ENCODE results near the gene HGF. TPM values are rescaled to one million over a fixed set of nuclear protein-coding genes. Genes with fewer than 3 reads are reported as not detected.

HGF gene
- total and polyA plus RNA-seq, 8 donors = 0.60 to 10.7 (median 6.6) TPM

DNA sequence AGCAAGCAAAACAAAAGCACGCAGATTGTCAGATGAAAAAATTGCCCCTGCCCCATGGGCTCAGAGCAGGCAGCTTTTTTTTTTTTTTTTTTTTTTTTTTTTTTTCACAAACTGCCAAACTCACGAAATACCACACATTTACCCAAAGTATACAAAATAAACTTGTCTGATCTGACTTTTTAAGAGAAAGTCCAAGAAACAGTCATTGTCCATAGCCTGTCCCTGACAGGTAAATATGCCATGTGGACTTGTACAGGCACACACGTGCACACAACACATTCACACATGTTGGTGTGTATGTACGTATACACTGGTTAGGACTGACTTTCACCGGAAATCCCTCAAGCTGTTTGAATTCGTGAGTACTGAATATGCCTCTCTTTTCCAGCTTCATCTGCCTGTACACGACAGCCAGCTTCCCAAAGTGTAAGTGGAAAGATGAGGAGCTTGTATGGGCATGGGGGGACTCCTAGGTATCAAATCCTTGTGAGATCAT lies 929 bp upstream of the HGF start:
- TF ChIP-seq CTCF (IDR thresholded peaks at IDR 0.05) = no peak
- TF ChIP-seq POLR2A (IDR thresholded peaks at IDR 0.05) = no peak
- TF ChIP-seq POLR2AphosphoS5 (IDR thresholded peaks at IDR 0.05) = no peak
- TF ChIP-seq EP300 (IDR thresholded peaks at IDR 0.05) = no peak
- intact Hi-C loops (cut with DNase I; ENCODE audit: low total_unique reads) = no loop called here
- DNase-seq = peak in 1 of 2 donors; percentile 22
- 40 to 57% (median 55%) methylated on average over 7 of the region's 7 CpGs for WGBS, 5 donors
- peak overlapping the region in 2 of 4 donors; percentile 37 to 38 for H3K4me3 ChIP-seq
- no peaks in the 10 kb centered on the region for H3K36me3 ChIP-seq
- H3K27ac ChIP-seq = peak overlapping the region in 4 of 5 donors; percentile 54 to 79 (median 68)
- H3K27me3 ChIP-seq = no peaks in the 10 kb centered on the region
- H3K4me1 ChIP-seq = peaks cover 0 to 28% (median 8%) of the 10 kb centered on the region in 4 donors
- no peaks in the 10 kb centered on the region for H3K9me3 ChIP-seq

GRCh38 chr7:81768951-81769778 lies 682 bp downstream of the HGF start:
- peaks cover 0 to 28% (median 8%) of the 10 kb centered on the region in 4 donors for H3K4me1 ChIP-seq
- intact Hi-C loops (cut with DNase I; ENCODE audit: low total_unique reads) = no loop called here
- H3K4me3 ChIP-seq = peak overlapping the region; percentile 23 to 40 (median 38)
- peak in 1 of 2 donors; percentile 9 for DNase-seq
- TF ChIP-seq CTCF (IDR thresholded peaks at IDR 0.05) (no peak), EP300 (IDR thresholded peaks at IDR 0.05) (no peak), POLR2A (IDR thresholded peaks at IDR 0.05) (no peak), POLR2AphosphoS5 (IDR thresholded peaks at IDR 0.05) (no peak)
- no peaks in the 10 kb centered on the region for H3K27me3 ChIP-seq
- 35 to 49% (median 40%) methylated on average over 9 of the region's 9 CpGs for WGBS, 5 donors
- no peaks in the 10 kb centered on the region for H3K9me3 ChIP-seq
- H3K36me3 ChIP-seq = no peaks in the 10 kb centered on the region
- H3K27ac ChIP-seq = peak overlapping the region in 4 of 5 donors; percentile 54 to 79 (median 68)

DNA sequence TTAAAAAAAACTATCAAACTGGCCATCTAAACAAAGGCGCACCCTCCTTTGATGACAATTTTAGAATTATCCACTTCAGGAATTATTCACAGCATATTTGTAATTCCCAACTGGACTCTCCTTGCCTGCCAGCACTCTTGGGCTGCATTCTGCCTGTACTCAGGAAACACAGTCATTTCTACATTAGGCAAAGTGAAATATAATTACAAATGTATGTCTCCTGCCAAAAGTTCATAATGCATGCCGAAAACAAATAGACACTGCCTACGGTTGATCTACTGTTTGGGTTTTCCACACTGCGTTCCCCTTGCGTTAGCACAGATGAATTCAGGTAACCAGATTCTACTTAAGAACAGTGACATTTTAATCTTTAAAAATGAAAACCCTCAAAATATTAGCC lies 1.9 kb downstream of the HGF start:
- Histone ChIP-seq H3K27ac (no peak overlapping the region), H3K9me3 (no peaks in the 10 kb centered on the region), H3K27me3 (no peaks in the 10 kb centered on the region), H3K4me1 (peaks cover 0 to 28% (median 8%) of the 10 kb centered on the region in 4 donors), H3K4me3 (peak overlapping the region in 3 of 4 donors; percentile 37 to 40 (median 38)), H3K36me3 (no peaks in the 10 kb centered on the region)
- DNase-seq = peak in 1 of 2 donors; percentile 35
- TF ChIP-seq EP300 (IDR thresholded peaks at IDR 0.05) = no peak
- TF ChIP-seq POLR2A (IDR thresholded peaks at IDR 0.05) = no peak
- TF ChIP-seq CTCF (IDR thresholded peaks at IDR 0.05) = no peak
- no peak for TF ChIP-seq POLR2AphosphoS5 (IDR thresholded peaks at IDR 0.05)
- intact Hi-C loops (cut with DNase I; ENCODE audit: low total_unique reads) = no loop called here
- WGBS, 5 donors = 66 to 81% (median 69%) methylated on average over 5 of the region's 5 CpGs

- 70 to 88% (median 85%) methylated on average over 2 of the region's 2 CpGs for WGBS, 5 donors
- no peaks in the 10 kb centered on the region for H3K36me3 ChIP-seq
- no peak overlapping the region for H3K4me3 ChIP-seq
- TF ChIP-seq POLR2AphosphoS5 (IDR thresholded peaks at IDR 0.05) (no peak), CTCF (IDR thresholded peaks at IDR 0.05) (no peak), POLR2A (IDR thresholded peaks at IDR 0.05) (no peak), EP300 (IDR thresholded peaks at IDR 0.05) (no peak)
- DNase-seq = no peak
- intact Hi-C loops (cut with DNase I; ENCODE audit: low total_unique reads) = no loop called here
- H3K4me1 ChIP-seq = no peaks in the 10 kb centered on the region
- H3K27ac ChIP-seq = no peak overlapping the region
- no peaks in the 10 kb centered on the region for H3K9me3 ChIP-seq
- H3K27me3 ChIP-seq = no peaks in the 10 kb centered on the region
These were observed 8.0 kb downstream of the HGF start for GRCh38 chr7:81761821-81762220.

All from stomach (tissue), 9 donors.